Trophoblast cell (in vitro differentiated cells and primary cell): ENCODE results near the gene FBXL22.

ENCODE experiments used
- DNase-seq, 2 donors: peaks; one replicate each; pipeline ENCODE4 v3.0.0-alpha.2; 2016
- H2AFZ ChIP-seq: 2 replicates; pipeline ENCODE4 v1.6.1; 2013; ENCODE audit warnings: low read length, moderate library complexity, mild to moderate bottlenecking; ENCODE audit not compliant: insufficient read depth, poor library complexity
- H2AK5ac ChIP-seq: 2 replicates; pipeline ENCODE4 v1.6.1; 2013; ENCODE audit warnings: mild to moderate bottlenecking, low read length
- H2BK120ac ChIP-seq: 2 replicates; pipeline ENCODE4 v1.6.1; 2013; ENCODE audit warnings: low read length, mild to moderate bottlenecking, moderate library complexity; ENCODE audit not compliant: insufficient read depth, poor library complexity
- H2BK12ac ChIP-seq: 2 replicates; pipeline ENCODE4 v1.6.1; 2013; ENCODE audit warnings: mild to moderate bottlenecking, low read length, moderate library complexity
- H2BK5ac ChIP-seq: 2 replicates; pipeline ENCODE4 v1.6.1; 2013; ENCODE audit warnings: low read length, low read depth, moderate library complexity, mild to moderate bottlenecking; ENCODE audit not compliant: poor library complexity
- H3K14ac ChIP-seq: 2 replicates; pipeline ENCODE4 v1.6.1; 2013; ENCODE audit warnings: mild to moderate bottlenecking, low read length
- H3K18ac ChIP-seq: 2 replicates; pipeline ENCODE4 v1.6.1; 2013; ENCODE audit warnings: mild to moderate bottlenecking, low read length
- H3K23ac ChIP-seq: 2 replicates; pipeline ENCODE4 v1.6.1; 2013; ENCODE audit warnings: low read length
- H3K27ac ChIP-seq: 2 replicates; pipeline ENCODE4 v1.5.1; 2013; ENCODE audit warnings: low read depth, mild to moderate bottlenecking, inconsistent platforms, low read length, moderate library complexity
- H3K27me3 ChIP-seq: 2 replicates; pipeline ENCODE4 v1.6.1; 2013; ENCODE audit warnings: inconsistent platforms, mild to moderate bottlenecking, low read length, moderate library complexity; ENCODE audit not compliant: insufficient read depth
- H3K36me3 ChIP-seq, 2 experiments: 1 replicate in 1 of 2; 2 replicates in 1 of 2; pipeline ENCODE4 v1.6.1; 2013; ENCODE audit warnings: low read length in 2 of 2, mild to moderate bottlenecking in 2 of 2, moderate library complexity in 1 of 2; ENCODE audit not compliant: insufficient read depth in 2 of 2, control insufficient read depth in 1 of 2
- H3K4ac ChIP-seq: 2 replicates; pipeline ENCODE4 v1.6.1; 2013; ENCODE audit warnings: low read depth, mild to moderate bottlenecking, low read length, moderate library complexity
- H3K4me1 ChIP-seq, 2 experiments: 1 replicate in 1 of 2; 2 replicates in 1 of 2; pipeline ENCODE4 v1.6.1; 2013; ENCODE audit warnings: low read length in 2 of 2, mild to moderate bottlenecking in 2 of 2, moderate library complexity in 1 of 2; ENCODE audit not compliant: insufficient read depth in 2 of 2, control insufficient read depth in 1 of 2
- H3K4me2 ChIP-seq: 2 replicates; pipeline ENCODE4 v1.6.1; 2013; ENCODE audit warnings: inconsistent platforms, mild to moderate bottlenecking, low read length, moderate library complexity
- H3K4me3 ChIP-seq: 2 replicates; pipeline ENCODE4 v1.5.1; 2013; ENCODE audit warnings: mild to moderate bottlenecking, low read depth, low read length, inconsistent platforms
- H3K79me1 ChIP-seq: one replicate; pipeline ENCODE4 v1.6.1; 2013; ENCODE audit warnings: low read length
- H3K79me2 ChIP-seq: 2 replicates; pipeline ENCODE4 v1.6.1; 2013; ENCODE audit warnings: low read length, mild to moderate bottlenecking; ENCODE audit not compliant: control insufficient read depth, insufficient read depth, poor library complexity
- H3K9ac ChIP-seq: 2 replicates; pipeline ENCODE4 v1.6.1; 2013; ENCODE audit warnings: mild to moderate bottlenecking, low read length
- H3K9me3 ChIP-seq: 2 replicates; pipeline ENCODE4 v1.6.1; 2013; ENCODE audit warnings: low read depth, mild to moderate bottlenecking, control low read depth, inconsistent platforms, low read length; ENCODE audit not compliant: insufficient read depth
- H4K12ac ChIP-seq: 2 replicates; pipeline ENCODE4 v1.6.1; 2013; ENCODE audit warnings: low read depth, mild to moderate bottlenecking, low read length, moderate library complexity
- H4K8ac ChIP-seq: 2 replicates; pipeline ENCODE4 v1.6.1; 2013; ENCODE audit warnings: low read depth, mild to moderate bottlenecking, low read length, moderate library complexity
- H4K91ac ChIP-seq: one replicate; pipeline ENCODE4 v1.6.1; 2013; ENCODE audit warnings: low read depth, mild to moderate bottlenecking, low read length, moderate library complexity
- WGBS: extraction: QIAGEN DNeasy Blood & Tissue Kit; methylation state at CpG from one replicate; pipeline ENCODE4 v1.1.7; 2013; ENCODE audit warnings: missing lambda C conversion rate; ENCODE audit not compliant: insufficient read length, insufficient coverage; ENCODE audit errors: extremely low coverage; 5-methylcytosine and 5-hydroxymethylcytosine counted together

The FBXL22 gene

GRCh38 chr15:63600616-63601025 is 3.4 kb downstream of the FBXL22 start:
- Histone ChIP-seq H2BK12ac (no peak overlapping the region), H2BK120ac (peak overlapping the region; percentile 36), H3K4me2 (peak overlapping the region; percentile 67), H3K36me3 (peaks cover 2 to 5% of the 10 kb centered on the region in 2 experiments), H3K4ac (peak overlapping the region; percentile 33), H3K27ac (no peak overlapping the region), H2BK5ac (no peak overlapping the region), H3K23ac (no peak overlapping the region), H3K4me1 (peaks cover 7 to 9% of the 10 kb centered on the region in 2 experiments), H4K12ac (peak overlapping the region; percentile 84), H3K9ac (peak overlapping the region; percentile 10), H3K27me3 (no peaks in the 10 kb centered on the region), H3K9me3 (no peaks in the 10 kb centered on the region), H3K18ac (peak overlapping the region; percentile 49), H4K8ac (peak overlapping the region; percentile 92), H3K4me3 (peak overlapping the region; percentile 70), H3K14ac (peak overlapping the region; percentile 64), H3K79me1 (peaks cover 6% of the 10 kb centered on the region), H2AFZ (peak overlapping the region; percentile 78), H3K79me2 (peaks cover 4% of the 10 kb centered on the region), H4K91ac (peak overlapping the region; percentile 58), H2AK5ac (peak overlapping the region; percentile 22)
- no CpG with 5 or more reads among the region's 60 CpGs for WGBS
- DNase-seq: peak; percentile 88 to 94

GRCh38 chr15:63601026-63601703 is 4.0 kb downstream of the FBXL22 start:
- peak overlapping the region; percentile 48 for H4K12ac ChIP-seq
- H2AK5ac ChIP-seq: no peak overlapping the region
- peak overlapping the region; percentile 1 for H2BK120ac ChIP-seq
- H3K79me1 ChIP-seq: peaks cover 6% of the 10 kb centered on the region
- peak overlapping the region; percentile 59 for H4K8ac ChIP-seq
- peak overlapping the region; percentile 57 for H3K4me3 ChIP-seq
- H3K9ac ChIP-seq: peak overlapping the region; percentile 1
- no CpG with 5 or more reads among the region's 63 CpGs for WGBS
- peaks cover 6 to 9% of the 10 kb centered on the region in 2 experiments for H3K36me3 ChIP-seq
- peak overlapping the region; percentile 18 for H2AFZ ChIP-seq
- peak overlapping the region; percentile 72 for H3K14ac ChIP-seq
- no peak overlapping the region for H3K4ac ChIP-seq
- peak overlapping the region; percentile 38 for H3K18ac ChIP-seq
- no peak overlapping the region for H2BK12ac ChIP-seq
- H3K4me2 ChIP-seq: peak overlapping the region; percentile 67
- no peak overlapping the region for H3K23ac ChIP-seq
- peak overlapping the region; percentile 18 for H4K91ac ChIP-seq
- H3K4me1 ChIP-seq: peaks cover 7 to 9% of the 10 kb centered on the region in 2 experiments
- H3K9me3 ChIP-seq: no peaks in the 10 kb centered on the region
- H3K27me3 ChIP-seq: no peaks in the 10 kb centered on the region
- DNase-seq: peak in 1 of 2 donors; percentile 55
- no peak overlapping the region for H3K27ac ChIP-seq
- H2BK5ac ChIP-seq: no peak overlapping the region
- H3K79me2 ChIP-seq: peaks cover 4% of the 10 kb centered on the region

- H3K9ac ChIP-seq: no peak overlapping the region
- H3K4me1 ChIP-seq: peaks cover 7 to 9% of the 10 kb centered on the region in 2 experiments
- no peak overlapping the region for H2AFZ ChIP-seq
- H3K18ac ChIP-seq: no peak overlapping the region
- H2BK5ac ChIP-seq: no peak overlapping the region
- peak overlapping the region; percentile 67 for H3K4me2 ChIP-seq
- no peak overlapping the region for H3K14ac ChIP-seq
- no peak overlapping the region for H2BK120ac ChIP-seq
- H3K79me2 ChIP-seq: peaks cover 4% of the 10 kb centered on the region
- no peak overlapping the region for H3K27ac ChIP-seq
- H3K23ac ChIP-seq: no peak overlapping the region
- peaks cover 10 to 14% of the 10 kb centered on the region in 2 experiments for H3K36me3 ChIP-seq
- H2AK5ac ChIP-seq: no peak overlapping the region
- H4K8ac ChIP-seq: no peak overlapping the region
- no peak overlapping the region for H4K91ac ChIP-seq
- peak overlapping the region; percentile 57 for H3K4me3 ChIP-seq
- no CpG with 5 or more reads among the region's 9 CpGs for WGBS
- no peak overlapping the region for H3K4ac ChIP-seq
- no peak overlapping the region for H2BK12ac ChIP-seq
- H3K9me3 ChIP-seq: no peaks in the 10 kb centered on the region
- peak in 1 of 2 donors; percentile 49 for DNase-seq
- no peak overlapping the region for H4K12ac ChIP-seq
- H3K79me1 ChIP-seq: peaks cover 6% of the 10 kb centered on the region
- no peaks in the 10 kb centered on the region for H3K27me3 ChIP-seq
Observed at GRCh38 chr15:63601704-63602185, 4.6 kb downstream of the FBXL22 start.

GRCh38 chr15:63602595-63602994 is 5.4 kb downstream of the FBXL22 start:
- H2AFZ ChIP-seq: no peak overlapping the region
- H2BK12ac ChIP-seq: no peak overlapping the region
- H3K27ac ChIP-seq: no peak overlapping the region
- no peak overlapping the region for H4K91ac ChIP-seq
- no peak overlapping the region for H4K8ac ChIP-seq
- H3K9me3 ChIP-seq: no peaks in the 10 kb centered on the region
- peaks cover 7 to 9% of the 10 kb centered on the region in 2 experiments for H3K4me1 ChIP-seq
- H3K36me3 ChIP-seq: peaks cover 15 to 16% of the 10 kb centered on the region in 2 experiments
- no peak overlapping the region for H3K23ac ChIP-seq
- no peak overlapping the region for H3K4me2 ChIP-seq
- no peak overlapping the region for H2BK120ac ChIP-seq
- H3K79me2 ChIP-seq: peaks cover 4% of the 10 kb centered on the region
- no peak overlapping the region for H3K4ac ChIP-seq
- H2AK5ac ChIP-seq: no peak overlapping the region
- no peak overlapping the region for H4K12ac ChIP-seq
- H3K79me1 ChIP-seq: peaks cover 6% of the 10 kb centered on the region
- H3K18ac ChIP-seq: no peak overlapping the region
- H3K14ac ChIP-seq: no peak overlapping the region
- no peak overlapping the region for H2BK5ac ChIP-seq
- H3K4me3 ChIP-seq: no peak overlapping the region
- DNase-seq: peak in 1 of 2 donors; percentile 21
- H3K27me3 ChIP-seq: no peaks in the 10 kb centered on the region
- no CpG with 5 or more reads among the region's 3 CpGs for whole genome bisulfite sequencing
- H3K9ac ChIP-seq: no peak overlapping the region
